ENCODE results near the gene MAN2A2.

MAN2A2 gene

GRCh38 chr15:90934256-90934948 lies 31.3 kb downstream of the MAN2A2 start:
- POLR2A ChIA-PET: interaction anchor here (0.5 to 8.2 kb wide), 15 partner anchors 9 to 217 kb away, joined by 3 to 142 read pairs (median 6); partner anchors contain the start of genes BLM, MAN2A2, PRC1 and RCCD1
- TF ChIP-seq FOXA1 (IDR thresholded peaks at IDR 0.05): no peak
- TF ChIP-seq SUZ12 (IDR thresholded peaks at IDR 0.05): no peak
- no peak for TF ChIP-seq CTBP1 (IDR thresholded peaks at IDR 0.05; ENCODE audit: borderline replicate concordance)
- TF ChIP-seq ARNT (IDR thresholded peaks at IDR 0.05): no peak
- no peak for TF ChIP-seq SP1 (IDR thresholded peaks at IDR 0.05)
- no peak for TF ChIP-seq ZNF384 (IDR thresholded peaks at IDR 0.05)
- TF ChIP-seq LEF1 (IDR thresholded peaks at IDR 0.05; ENCODE audit: borderline replicate concordance): no peak
- no peak for TF ChIP-seq TARDBP (IDR thresholded peaks at IDR 0.05)
- no peak for TF ChIP-seq L3MBTL2 (conservative IDR thresholded peaks at IDR 0.05)
- peak; percentile 88 for DNase-seq (ENCODE audit: extremely low spot score)
- CTCF ChIA-PET: interaction anchor here (0.6 to 6.9 kb wide), 17 partner anchors 9 to 286 kb away, joined by 3 to 77 read pairs (median 4); partner anchors contain the start of genes MAN2A2, RCCD1 and VPS33B

GRCh38 chr15:90934949-90935751 lies 32.0 kb downstream of the MAN2A2 start, which contains the start of gene UNC45A:
Gene UNC45A, plus strand, starts transcription at chr15:90935285. Its CDS starts 40 bp downstream, at chr15:90935325.
- POLR2A ChIA-PET: interaction anchor here (0.5 to 8.2 kb wide), 18 partner anchors 9 to 275 kb away, joined by 3 to 142 read pairs (median 6); partner anchors contain the start of genes BLM, MAN2A2, PRC1 and RCCD1
- no peak for TF ChIP-seq PKNOX1 (IDR thresholded peaks at IDR 0.05)
- peak; percentile 49; the same call in 1 of the 2 replicates for TF ChIP-seq L3MBTL2 (conservative IDR thresholded peaks at IDR 0.05)
- 0 out of 2 replicates have a peak, but pooled peaks have one; percentile 23 for TF ChIP-seq HDGF (IDR thresholded peaks at IDR 0.05; ENCODE audit: borderline replicate concordance)
- CTCF ChIA-PET: interaction anchor here (0.6 to 6.9 kb wide), 18 partner anchors 8 to 287 kb away, joined by 3 to 77 read pairs (median 4); partner anchors contain the start of genes MAN2A2, RCCD1 and VPS33B
- peak; percentile 98 for DNase-seq (ENCODE audit: extremely low spot score)

DNA sequence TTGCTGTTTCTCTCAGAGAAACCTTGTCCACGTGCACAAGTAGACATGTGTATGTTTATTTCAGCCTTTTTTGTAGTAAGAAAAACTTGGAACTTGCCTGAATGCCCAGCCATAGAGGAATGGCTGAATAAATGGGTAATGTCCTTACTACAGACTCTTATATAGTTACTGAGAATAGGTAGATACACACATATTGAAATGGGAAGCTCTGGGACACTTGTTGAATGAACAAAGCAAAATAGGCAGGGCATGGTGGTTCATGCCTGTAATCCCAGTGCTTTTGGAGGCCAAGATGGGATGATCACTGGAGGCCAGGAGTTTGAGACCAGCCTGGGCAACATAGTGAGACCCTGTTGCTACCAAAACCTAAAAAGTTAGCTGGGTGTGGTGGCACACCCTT lies 33.7 kb downstream of the MAN2A2 start:
- no peak for DNase-seq (ENCODE audit: extremely low spot score)
- ChIA-PET CTCF (interaction anchor here (6.9 kb wide), 1 partner anchor 20 kb away, joined by 77 read pairs; the partner anchor contains the start of gene RCCD1), POLR2A (interaction anchor here (1.2 to 3.9 kb wide), 3 partner anchors 10 to 277 kb away, joined by 3 to 22 read pairs (median 6); no protein-coding TSS in a partner anchor)
- TF ChIP-seq PKNOX1 (IDR thresholded peaks at IDR 0.05) (no peak), LEF1 (IDR thresholded peaks at IDR 0.05; ENCODE audit: borderline replicate concordance) (no peak), CTBP1 (IDR thresholded peaks at IDR 0.05; ENCODE audit: borderline replicate concordance) (no peak), SP1 (IDR thresholded peaks at IDR 0.05) (no peak), FOXK2 (IDR thresholded peaks at IDR 0.05) (no peak), ZNF384 (IDR thresholded peaks at IDR 0.05) (no peak), FOXM1 (IDR thresholded peaks at IDR 0.05; ENCODE audit: borderline replicate concordance) (no peak), L3MBTL2 (conservative IDR thresholded peaks at IDR 0.05) (no peak), ARNT (IDR thresholded peaks at IDR 0.05) (no peak), BHLHE40 (IDR thresholded peaks at IDR 0.05; ENCODE audit: borderline replicate concordance) (no peak), NFRKB (IDR thresholded peaks at IDR 0.05) (no peak), SUZ12 (IDR thresholded peaks at IDR 0.05) (no peak), TARDBP (IDR thresholded peaks at IDR 0.05) (no peak), ELF4 (IDR thresholded peaks at IDR 0.05) (no peak), HDGF (IDR thresholded peaks at IDR 0.05; ENCODE audit: borderline replicate concordance) (no peak), FOXA1 (IDR thresholded peaks at IDR 0.05) (no peak)

GRCh38 chr15:90938261-90938660 lies 35.2 kb downstream of the MAN2A2 start:
- ChIA-PET CTCF (no interaction called here), POLR2A (no interaction called here)
- no peak for DNase-seq (ENCODE audit: extremely low spot score)
- no peak for TF ChIP-seq FOXM1 (IDR thresholded peaks at IDR 0.05; ENCODE audit: borderline replicate concordance)
- no peak for TF ChIP-seq L3MBTL2 (conservative IDR thresholded peaks at IDR 0.05)
- no peak for TF ChIP-seq FOXA1 (IDR thresholded peaks at IDR 0.05)
- no peak for TF ChIP-seq FOXK2 (IDR thresholded peaks at IDR 0.05)
- TF ChIP-seq ARNT (IDR thresholded peaks at IDR 0.05): no peak
- TF ChIP-seq LEF1 (IDR thresholded peaks at IDR 0.05; ENCODE audit: borderline replicate concordance): no peak

- POLR2A ChIA-PET: interaction anchor here (1.3 to 1.4 kb wide), 2 partner anchors 10 to 14 kb away, joined by 4 to 7 read pairs; partner anchors contain the start of gene RCCD1
- DNase-seq (ENCODE audit: extremely low spot score): no peak
- CTCF ChIA-PET: interaction anchor here (0.7 to 3.1 kb wide), 3 partner anchors 8 to 103 kb away, joined by 3 to 13 read pairs (median 3); partner anchors contain the start of gene HDDC3
- TF ChIP-seq BHLHE40 (IDR thresholded peaks at IDR 0.05; ENCODE audit: borderline replicate concordance) (no peak), ZNF384 (IDR thresholded peaks at IDR 0.05) (no peak), L3MBTL2 (conservative IDR thresholded peaks at IDR 0.05) (no peak), CTBP1 (IDR thresholded peaks at IDR 0.05; ENCODE audit: borderline replicate concordance) (no peak), SUZ12 (IDR thresholded peaks at IDR 0.05) (no peak), PKNOX1 (IDR thresholded peaks at IDR 0.05) (no peak), NFRKB (IDR thresholded peaks at IDR 0.05) (no peak), HDGF (IDR thresholded peaks at IDR 0.05; ENCODE audit: borderline replicate concordance) (no peak), TARDBP (IDR thresholded peaks at IDR 0.05) (no peak), ELF4 (IDR thresholded peaks at IDR 0.05) (no peak), SP1 (IDR thresholded peaks at IDR 0.05) (no peak), LEF1 (IDR thresholded peaks at IDR 0.05; ENCODE audit: borderline replicate concordance) (no peak), FOXK2 (IDR thresholded peaks at IDR 0.05) (no peak), FOXA1 (IDR thresholded peaks at IDR 0.05) (no peak), ARNT (IDR thresholded peaks at IDR 0.05) (no peak), FOXM1 (IDR thresholded peaks at IDR 0.05; ENCODE audit: borderline replicate concordance) (no peak)
Measured at GRCh38 chr15:90939756-90940155, 36.7 kb downstream of the MAN2A2 start.

Measured in HEK293T (cell line).